GM19193 (cell line): ENCODE measurements around the gene USP43.

Experiments
- POLR2A ChIP-seq: IDR thresholded peaks from 4 replicates; pipeline ENCODE4 v1.6.1; 2011; ENCODE audit not compliant: insufficient read depth, insufficient read length; ENCODE audit errors: extremely low read depth

Gene USP43

DNA sequence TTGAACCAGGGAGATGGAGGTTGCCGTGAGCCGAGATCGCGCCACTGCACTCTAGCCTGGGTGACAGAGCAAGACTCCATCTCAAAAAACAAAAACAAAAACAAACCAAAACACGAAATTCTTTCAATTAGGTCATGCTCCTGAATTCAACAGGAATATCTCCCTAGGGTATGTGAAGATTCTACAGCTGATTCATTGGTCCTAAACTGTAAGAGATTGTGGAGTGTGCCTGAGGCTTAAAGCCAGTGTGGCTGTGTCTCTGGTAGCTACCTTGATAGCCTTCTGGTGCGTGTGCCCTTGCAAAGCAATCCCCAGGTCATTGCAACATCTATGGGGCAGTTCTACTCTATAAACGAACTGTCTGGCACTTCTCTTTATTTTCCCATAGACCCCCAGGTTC, 48.4 kb downstream of the USP43 start:
- no peak for TF ChIP-seq POLR2A

GRCh38 chr17:9696279-9697044, 51.1 kb downstream of the USP43 start:
- TF ChIP-seq POLR2A = no peak

DNA sequence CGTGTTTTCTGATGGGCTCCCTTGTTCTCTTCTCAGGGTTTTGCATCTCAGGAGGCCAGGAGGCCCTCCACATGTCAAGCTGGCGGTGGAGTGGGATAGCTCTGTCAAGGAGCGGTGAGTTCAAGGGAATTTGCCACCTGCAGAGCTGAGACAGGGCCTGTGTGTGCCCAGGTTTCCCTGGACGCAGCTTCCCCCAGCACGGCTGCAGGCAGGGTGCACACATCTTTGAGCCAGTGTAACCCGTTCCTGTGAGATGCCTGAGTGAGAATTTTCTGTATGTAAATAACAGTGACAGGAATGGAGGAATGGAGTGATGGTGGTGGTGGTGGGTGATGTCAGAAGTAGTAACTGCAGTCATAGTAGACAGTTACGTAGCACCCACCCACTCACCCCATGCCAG, 54.8 kb downstream of the USP43 start:
- no peak for TF ChIP-seq POLR2A

GRCh38 chr17:9700754-9701476, 55.6 kb downstream of the USP43 start:
- no peak for TF ChIP-seq POLR2A

GRCh38 chr17:9702482-9702881, 57.2 kb downstream of the USP43 start:
- no peak for TF ChIP-seq POLR2A

DNA sequence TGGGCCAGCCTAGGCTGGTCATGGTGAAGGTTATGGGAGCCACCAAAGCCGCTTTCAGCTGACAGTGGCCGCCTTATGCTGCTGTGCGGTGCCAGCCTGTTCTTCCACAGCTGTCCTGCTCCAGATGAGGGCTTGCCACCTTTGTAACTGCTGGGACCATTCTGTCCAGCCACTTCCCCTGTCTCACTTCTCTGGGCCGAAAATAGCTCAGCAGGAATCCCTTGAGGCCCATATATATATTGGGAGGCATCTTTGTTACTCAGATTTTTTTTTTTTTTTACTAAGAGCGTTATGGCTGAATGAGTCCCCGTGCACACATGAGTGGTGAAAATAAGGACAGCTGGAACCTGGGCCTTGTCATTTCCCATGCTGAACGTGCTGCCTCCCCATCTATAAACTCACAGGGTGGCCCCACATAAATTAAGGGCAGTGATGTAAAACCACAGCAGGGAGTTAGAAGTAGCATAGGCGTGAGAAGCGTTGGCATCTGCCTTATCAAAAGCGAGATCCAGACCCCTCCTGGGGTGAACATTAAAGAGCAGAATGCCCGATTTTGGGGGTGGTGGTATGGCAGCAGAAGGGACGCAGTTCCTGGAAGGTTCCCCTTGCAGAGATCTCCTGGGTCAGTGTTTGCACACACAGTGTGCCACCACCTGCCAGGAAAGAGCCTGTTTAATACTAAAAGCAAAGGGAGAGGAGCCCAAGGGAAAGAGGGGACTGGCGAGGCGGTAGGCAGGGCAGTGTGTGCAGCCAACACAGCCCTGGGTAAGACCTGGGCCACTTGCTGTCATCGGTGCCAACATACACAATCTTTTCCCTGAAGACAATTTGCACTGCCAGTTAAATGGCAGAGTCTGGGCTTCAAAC, 57.8 kb downstream of the USP43 start:
- no peak for TF ChIP-seq POLR2A

DNA sequence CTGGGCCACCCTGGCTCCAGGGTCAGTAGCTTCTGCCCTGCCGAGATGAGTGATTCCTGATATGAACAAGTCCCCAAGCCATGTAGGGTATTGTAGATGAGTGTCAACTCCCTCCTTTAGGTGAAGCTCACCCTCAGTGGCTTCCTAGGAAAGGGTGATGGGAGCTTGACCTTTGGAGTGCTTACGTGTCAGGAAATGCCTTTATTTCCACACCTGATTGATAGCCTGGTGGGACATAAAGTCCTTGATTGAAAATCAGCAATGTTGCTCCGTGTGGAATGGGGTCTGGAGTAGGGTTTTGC, 58.4 kb downstream of the USP43 start:
- TF ChIP-seq POLR2A = no peak

GRCh38 chr17:9705745-9706144, 60.4 kb downstream of the USP43 start:
- no peak for TF ChIP-seq POLR2A

DNA sequence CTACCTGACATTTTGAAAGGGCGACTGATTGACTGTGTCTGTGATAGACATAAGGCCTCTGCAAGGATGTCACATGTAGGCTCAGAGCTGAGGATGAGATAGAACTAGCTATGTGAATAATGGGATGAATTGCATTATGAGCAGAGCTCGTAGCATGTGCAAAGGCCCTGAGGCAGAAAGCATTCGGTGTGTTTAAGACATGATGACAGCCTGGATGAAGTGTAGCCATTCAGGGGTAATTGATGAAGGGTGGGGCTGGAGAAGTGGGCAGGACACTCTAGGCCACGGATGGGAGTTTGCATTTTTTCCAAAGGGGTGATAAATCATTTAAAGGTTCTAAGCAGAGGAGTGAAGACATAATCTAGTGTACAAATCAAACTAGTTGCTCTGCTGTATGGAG, 62.6 kb downstream of the USP43 start:
- no peak for TF ChIP-seq POLR2A

DNA sequence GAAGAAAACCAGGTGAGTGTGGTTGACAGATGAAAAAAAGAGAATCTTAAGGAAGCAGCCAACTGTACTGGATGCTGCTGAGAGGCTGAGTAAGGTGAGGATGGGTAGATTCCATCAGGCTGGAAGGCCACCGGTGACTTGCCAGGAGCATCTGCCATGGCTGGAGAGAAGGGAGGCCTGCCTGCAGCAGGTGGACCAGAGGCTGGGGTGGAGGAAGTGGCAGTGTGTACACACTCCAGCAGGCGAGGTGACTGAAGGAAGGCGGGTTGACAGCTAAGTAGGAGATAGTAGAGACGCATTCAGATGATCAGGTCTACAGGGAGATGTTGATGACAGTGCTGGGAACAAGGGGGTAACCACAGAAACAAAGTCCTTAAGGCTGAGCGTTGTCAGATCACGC, 69.5 kb downstream of the USP43 start:
- no peak for TF ChIP-seq POLR2A

DNA sequence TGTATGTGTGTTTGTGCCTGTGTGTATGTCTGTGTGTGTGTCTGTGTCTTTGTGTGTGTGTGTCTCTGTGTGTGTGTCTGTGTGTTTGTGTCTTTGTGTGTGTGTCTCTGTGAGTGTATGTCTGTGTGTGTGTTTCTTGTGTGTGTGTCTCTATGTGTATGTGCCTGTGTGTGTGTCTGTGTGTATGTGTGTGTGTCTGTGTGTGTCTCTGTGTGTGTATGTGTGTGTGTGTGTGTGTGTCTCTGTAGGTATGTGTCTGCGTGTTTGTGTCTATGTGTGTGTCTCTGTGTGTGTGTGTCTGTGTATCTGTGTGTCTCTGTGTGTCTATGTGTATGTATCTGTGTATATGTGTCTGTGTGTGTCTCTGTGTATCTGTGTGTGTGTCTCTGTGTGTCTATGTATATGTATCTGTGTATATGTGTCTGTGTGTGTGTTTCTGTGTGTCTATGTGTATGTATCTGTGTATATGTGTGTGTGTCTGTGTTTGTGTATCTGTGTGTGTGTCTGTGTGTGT, 70.2 kb downstream of the USP43 start:
- TF ChIP-seq POLR2A = no peak

DNA sequence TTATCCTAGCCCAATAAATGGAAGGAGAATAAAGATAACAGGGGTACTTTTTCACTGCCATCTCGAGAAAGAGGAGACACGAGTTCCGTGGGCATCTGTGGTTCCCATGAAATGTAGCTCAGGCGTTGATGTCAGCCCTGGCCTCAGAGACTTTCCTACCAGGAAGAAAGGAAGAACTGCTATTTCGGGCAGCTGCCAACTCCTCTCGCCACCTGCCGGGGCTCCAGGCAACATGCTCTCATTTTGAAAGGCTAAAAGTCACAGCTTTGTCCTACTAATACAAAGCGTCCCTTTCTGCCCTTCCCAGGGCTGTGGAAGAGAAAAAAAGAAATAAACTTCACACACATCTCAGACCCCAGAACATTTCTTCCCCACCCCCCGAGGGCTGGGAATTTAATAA, 80.3 kb downstream of the USP43 start:
- no peak for TF ChIP-seq POLR2A

GRCh38 chr17:9726291-9726690, 81.0 kb downstream of the USP43 start:
- TF ChIP-seq POLR2A = no peak

- TF ChIP-seq POLR2A = no peak
These were observed 82.7 kb downstream of the USP43 start for GRCh38 chr17:9728005-9728404.

- no peak for TF ChIP-seq POLR2A
These were observed 83.2 kb downstream of the USP43 start for GRCh38 chr17:9728564-9728963.
